NCI-H2029 treated with DMSO at 0.1 percent for 48 hours (cell line): ENCODE measurements around the gene PLD3.
"Not testable (repeated sequence)": the region's sequence is repeated elsewhere in the genome, so short reads cannot be mapped to it uniquely, and the experiment has no call there.

Experiments
- DNase-seq: peaks from one replicate; lab custom pipeline; 2025; lab: John Stamatoyannopoulos, UW

The PLD3 gene

DNA sequence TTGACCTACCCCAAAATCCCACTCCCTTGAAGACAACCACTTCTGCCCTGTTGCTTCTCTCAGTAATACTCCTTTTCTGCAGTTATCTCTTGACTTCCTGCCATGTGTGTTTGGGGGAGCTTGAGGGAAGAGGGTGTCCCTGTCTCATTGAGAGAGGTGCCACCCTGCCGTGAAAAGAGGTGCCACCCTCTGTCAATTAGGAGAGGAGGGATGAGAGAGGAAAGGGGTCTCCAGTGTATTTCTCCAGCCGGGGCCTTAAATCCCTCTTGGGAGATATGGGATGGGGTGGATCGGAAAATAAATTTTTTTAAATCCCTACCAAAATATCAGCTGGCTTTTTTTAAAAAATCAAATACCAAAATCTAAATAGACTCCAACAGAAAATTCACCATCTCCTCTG lies 16.5 kb downstream of the PLD3 start:
- DNase-seq = no peak

DNA sequence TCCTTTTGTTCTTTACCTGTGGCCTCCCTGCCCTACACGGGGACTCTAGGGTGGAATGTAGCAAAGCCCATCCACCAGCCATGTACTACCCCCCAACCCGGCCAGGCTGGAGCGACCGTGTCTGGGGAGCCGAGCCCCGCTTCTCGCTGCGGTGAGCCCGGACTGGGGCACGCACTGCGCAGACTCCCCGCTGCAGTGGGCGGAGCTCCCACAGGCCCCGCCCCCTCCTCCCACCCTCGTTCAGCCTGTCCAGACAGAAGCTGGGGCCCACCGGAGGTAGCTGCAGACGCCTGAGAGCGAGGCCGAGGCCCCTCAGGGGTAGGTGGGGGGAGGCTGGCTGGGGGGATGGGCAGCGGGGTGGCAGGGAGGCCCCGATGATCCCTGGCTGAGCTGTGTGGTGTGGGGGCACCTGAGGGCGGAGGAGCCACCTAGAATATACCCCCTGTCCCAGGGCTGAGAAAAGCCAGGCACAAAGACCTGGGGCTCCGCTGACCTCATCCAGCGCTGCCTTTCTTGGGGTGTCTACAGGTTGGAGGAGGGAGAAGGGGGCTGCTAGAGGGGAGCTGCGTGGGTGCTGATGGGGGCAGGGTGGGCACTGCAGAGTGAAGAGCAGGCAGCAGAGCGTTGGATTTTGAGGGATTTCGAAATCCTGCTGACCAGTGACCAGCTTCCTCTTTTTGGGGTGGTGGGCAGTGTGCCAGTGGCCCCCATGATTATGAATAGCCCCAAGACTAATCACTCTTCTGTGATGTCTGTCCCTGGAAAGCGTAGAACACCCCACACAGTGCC lies 17.3 kb downstream of the PLD3 start:
- DNase-seq = peak; percentile 1

DNA sequence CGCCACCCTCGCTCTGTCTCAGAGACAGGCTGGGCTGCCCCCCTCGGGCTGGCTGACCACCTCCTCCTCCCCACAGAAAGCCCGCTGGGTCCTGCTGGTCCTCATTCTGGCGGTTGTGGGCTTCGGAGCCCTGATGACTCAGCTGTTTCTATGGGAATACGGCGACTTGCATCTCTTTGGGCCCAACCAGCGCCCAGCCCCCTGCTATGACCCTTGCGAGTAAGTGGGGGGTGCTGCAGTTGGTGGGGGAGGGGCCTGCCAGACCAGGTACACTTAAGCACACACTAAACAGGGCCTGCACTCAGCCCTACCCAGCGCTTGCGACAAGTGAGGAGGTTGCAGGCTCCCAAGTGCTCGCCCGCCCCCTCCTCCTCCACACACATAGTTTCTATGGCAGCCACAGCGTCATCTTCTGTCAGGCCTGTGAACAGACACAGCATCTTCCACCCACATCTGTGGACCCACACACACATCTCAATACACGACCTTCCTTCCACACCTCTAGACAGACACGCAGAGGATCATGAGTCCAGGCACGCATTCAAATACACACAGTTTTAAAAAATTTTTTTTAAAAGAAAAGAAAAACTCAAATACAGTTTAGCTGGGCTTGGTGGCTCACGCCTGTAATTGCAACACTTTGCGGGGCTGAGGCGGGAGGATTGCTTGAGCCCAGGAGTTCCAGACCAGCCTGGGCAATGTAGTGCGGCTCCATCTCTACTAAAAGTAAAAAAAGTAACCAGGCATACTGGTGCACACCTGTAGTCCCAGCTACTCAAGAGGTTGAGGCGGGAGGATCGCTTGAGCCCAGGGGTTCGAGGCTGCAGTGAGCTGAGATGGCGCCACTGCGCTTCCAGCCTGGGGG lies 18.4 kb downstream of the PLD3 start:
- DNase-seq = no peak

DNA sequence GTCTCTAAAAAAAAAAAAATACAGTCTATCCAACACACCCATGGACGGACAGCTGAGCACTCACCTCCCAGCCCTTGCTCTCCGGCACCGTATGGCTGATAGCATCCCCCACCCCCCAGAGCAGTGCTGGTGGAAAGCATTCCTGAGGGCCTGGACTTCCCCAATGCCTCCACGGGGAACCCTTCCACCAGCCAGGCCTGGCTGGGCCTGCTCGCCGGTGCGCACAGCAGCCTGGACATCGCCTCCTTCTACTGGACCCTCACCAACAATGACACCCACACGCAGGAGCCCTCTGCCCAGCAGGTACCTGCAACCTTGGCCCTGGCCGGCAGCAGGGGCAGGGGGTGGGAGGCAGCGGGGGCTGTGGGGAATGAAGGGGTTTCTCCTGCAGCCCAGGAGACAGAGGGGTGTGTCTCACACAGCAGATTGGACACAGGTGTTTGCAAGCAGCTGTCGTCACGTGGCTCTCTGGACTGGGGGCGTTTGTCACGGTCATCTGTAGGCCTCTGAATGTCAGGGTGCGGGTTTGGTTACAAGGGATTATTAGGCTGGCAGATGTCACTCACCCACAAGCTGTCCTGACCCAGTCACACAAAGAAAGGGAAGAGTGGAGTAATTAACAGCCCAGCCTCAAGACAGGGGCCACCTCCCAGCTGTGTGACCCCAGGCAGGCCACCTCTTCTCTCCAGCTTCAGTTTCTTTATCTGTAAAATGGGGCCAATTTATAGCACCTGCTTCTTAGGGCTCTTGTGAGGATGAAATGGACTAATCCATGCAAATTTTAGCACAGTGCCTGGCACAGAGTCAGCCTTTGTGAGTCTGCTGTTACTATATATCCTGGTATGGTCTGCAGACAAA lies 19.3 kb downstream of the PLD3 start:
- DNase-seq = no peak

DNA sequence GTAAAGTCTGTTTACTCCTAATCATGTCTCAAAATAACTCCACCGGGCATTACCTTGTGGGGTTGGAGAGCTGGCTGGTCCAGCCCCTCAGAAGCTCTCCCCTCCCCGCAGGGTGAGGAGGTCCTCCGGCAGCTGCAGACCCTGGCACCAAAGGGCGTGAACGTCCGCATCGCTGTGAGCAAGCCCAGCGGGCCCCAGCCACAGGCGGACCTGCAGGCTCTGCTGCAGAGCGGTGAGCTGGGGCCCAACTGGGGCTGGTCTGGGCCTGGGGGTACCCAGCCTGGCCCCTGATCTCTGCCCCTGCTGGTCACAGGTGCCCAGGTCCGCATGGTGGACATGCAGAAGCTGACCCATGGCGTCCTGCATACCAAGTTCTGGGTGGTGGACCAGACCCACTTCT lies 21.3 kb downstream of the PLD3 start:
- DNase-seq = no peak

DNA sequence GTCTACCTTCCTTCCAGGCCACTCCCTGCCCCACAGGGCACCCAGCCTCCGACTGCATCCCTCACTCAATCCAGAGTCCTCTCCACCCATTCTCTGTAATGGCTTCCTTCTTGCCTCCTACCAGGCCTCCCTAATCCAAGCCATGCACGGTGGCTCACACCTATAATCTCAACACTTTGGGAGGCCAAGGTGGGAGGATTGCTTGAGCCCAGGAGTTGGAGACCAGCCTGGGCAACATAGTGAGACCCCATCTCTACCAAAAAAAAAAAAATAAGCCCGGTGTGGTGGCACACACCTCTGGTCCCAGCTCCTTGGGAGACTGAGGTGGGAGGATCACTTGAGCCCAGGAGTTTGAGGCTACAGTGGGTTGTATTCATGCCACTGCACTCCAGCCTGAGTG lies 21.8 kb downstream of the PLD3 start:
- not testable (repeated sequence) for DNase-seq

DNA sequence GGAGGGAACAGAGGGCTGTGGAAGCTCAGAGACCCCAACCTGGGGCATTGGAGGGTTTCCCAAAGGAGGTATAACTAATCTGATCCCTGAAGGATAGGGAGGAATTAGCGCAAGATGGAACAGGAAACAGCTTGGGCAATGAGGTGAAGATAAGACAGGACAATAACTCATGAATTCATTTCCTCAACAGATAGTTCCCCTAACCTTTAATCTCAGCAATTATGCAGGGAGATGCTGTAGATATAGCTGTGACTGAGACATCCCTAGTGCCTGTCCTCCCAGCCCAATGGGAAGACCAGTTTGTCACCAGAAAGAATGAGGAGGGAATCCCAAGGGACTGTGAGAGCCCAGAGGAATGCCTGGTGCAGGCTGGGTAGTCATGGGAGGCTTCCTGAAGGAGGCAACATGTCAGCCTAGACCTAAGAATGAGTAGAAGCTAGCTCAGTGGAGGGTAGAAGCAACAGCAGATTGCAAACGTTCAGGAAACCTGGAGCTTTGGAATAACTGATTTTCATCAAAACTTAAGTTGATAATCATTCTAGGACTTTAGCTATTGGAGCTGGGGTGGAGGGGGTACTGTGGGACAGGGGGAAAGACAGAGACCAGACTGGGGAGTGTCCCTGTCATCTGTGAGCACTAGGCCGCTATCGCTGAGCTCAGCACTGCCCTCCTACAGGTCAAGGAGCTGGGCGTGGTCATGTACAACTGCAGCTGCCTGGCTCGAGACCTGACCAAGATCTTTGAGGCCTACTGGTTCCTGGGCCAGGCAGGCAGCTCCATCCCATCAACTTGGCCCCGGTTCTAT lies 22.7 kb downstream of the PLD3 start:
- no peak for DNase-seq

DNA sequence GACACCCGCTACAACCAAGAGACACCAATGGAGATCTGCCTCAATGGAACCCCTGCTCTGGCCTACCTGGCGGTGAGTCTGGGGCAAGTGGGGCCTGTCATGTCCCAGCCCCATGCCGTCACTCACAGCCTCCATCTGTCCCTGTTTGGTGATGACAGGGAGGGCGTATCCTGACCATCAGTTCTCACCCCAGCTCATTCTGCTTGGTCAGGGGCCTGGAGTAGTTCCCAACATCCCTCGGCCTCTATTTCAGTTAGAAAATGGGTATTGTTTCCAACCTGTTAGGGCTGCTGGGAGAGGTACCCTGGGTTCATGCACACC lies 23.3 kb downstream of the PLD3 start:
- no peak for DNase-seq

DNA sequence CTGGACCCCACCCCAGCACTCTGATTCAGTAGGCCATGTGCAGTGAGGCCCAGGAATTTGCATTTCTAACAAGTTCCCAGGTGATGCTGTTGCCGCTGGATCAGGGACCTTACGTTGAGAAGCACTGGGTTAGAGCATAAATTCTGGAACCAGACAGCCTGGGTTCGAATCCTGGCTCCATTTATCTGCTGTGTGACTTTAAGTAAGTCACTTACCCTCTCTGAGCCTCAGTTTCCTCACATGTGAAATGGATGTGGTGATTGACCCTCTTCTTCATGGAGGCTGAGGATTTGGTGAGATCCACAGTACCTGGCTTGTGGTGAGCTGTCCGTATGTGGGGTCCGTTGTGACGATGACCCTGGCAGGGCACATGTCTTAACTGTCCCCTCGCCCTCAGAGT lies 25.6 kb downstream of the PLD3 start:
- DNase-seq = no peak

DNA sequence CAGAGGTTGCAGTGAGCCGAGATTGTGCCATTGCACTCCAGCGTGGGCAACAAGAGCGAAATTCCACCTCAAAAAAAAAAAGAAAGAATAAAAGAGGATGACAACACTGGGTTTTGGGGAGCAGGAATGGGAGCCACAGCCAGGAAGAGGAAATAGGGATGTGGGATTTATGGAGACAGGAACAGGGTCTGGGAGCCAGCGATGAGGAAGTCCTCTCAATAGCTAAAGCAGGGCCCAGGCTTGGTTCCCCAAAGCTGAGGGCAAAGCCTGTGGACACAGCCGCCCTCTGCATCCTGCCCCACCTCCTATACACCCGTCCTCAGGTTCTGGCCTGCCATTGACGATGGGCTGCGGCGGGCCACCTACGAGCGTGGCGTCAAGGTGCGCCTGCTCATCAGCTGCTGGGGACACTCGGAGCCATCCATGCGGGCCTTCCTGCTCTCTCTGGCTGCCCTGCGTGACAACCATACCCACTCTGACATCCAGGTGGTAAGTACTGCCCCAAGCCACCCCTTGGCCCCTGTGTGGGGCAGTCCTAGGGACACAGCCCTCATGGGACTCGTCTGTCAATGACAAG lies 27.9 kb downstream of the PLD3 start:
- no peak for DNase-seq

DNA sequence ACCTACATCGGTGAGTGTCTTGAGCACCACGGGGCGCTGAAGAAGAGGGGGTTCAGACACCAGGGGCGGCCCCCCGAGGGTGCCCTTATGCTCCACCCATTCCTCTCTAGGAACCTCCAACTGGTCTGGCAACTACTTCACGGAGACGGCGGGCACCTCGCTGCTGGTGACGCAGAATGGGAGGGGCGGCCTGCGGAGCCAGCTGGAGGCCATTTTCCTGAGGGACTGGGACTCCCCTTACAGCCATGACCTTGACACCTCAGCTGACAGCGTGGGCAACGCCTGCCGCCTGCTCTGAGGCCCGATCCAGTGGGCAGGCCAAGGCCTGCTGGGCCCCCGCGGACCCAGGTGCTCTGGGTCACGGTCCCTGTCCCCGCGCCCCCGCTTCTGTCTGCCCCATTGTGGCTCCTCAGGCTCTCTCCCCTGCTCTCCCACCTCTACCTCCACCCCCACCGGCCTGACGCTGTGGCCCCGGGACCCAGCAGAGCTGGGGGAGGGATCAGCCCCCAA lies 29.4 kb downstream of the PLD3 start:
- DNase-seq = no peak

DNA sequence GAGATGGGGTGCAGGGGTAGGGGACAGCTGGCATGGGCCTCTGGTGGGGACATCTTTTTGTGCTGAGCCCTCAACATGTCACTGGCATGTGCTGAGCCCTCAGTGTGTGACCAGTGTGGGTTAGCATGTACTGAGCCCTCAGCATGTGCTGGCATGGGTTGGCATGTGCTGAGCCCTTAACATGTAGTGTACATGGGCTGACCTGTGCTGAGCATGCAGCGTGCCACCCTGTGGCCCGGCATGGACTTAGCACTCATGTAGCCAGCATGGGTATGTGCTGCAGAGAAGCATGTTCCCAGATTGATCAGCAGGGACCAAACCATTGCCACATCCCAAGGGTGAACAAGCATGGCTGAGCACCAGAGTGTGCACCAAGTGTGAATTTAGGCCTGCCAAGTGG lies 30.0 kb downstream of the PLD3 start:
- no peak for DNase-seq

DNA sequence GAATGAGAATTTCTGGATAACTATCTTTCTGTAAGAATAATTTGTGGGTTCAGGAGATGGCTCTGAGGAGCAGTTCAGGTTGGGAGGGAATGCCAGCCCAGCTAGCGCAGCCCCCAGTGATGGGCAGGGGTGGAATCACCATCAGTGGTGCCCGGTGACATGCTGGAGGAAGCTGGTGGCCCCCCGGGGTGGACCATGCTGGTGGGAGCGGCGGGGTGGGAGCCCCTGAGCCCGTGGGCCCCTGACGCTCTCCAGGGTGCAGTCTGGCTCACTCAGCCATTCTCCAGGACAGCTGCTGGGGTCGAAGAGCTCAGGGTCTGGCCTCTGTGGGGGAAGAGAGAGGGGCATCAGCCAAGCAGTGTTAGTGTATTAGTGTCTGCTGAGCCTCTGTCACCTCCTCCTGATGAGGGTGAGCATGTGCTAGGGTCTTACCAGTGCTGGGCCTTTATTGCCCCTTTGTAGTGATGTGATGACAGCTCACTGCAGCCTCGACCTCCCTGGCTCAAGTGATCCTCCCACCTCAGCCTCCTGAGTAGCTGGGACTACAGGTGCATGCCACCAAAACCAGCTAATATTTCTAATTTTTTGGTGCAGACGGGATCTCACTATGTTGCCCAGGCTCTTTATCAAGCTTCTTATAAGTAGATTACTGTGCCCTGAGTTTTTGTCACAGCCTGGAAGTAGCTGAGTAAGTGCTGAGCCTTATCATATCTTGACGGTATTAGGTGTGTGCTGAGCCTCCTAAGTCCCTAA lies 31.1 kb downstream of the PLD3 start:
- DNase-seq = no peak

DNA sequence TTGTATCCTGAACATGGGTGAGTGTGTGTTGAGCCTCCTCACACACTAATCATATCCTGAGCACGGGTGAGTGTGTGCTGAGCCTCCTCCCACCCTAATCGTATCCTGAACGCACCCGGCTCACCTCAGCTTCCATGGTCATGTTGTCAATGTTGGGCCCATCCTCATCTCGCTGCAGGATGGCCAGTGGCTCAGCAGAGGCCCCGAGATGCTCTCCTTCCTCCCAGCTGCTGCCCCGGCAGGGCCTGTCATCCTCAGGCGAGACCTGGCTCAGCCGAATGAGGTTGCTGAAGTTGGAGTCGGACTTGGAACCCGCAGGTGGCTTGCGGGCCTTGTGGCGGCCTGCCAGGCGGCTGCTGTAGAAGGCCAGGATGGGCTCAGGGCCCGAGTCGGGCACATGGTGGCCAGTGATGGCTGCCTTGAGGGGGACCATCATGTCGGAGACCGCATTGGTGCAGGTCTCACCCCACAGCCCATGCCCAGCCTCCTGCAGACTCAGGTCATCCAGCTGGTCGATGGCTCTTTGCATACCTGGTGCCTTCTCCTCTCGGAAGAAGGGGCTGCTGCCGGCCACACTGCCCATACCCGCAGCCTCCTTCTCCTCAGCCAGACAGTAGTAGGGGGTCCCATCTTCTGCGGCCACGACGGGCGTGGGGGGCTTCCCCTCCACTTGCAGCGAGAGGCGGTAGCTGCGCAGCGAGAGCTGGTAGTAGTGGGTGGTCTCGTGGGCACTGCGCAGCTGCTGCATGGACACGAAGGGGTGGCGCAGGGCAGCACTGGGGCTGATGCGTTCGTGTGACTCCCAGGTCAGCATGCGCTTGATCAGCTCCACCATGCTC lies 31.9 kb downstream of the PLD3 start:
- DNase-seq = no peak

DNA sequence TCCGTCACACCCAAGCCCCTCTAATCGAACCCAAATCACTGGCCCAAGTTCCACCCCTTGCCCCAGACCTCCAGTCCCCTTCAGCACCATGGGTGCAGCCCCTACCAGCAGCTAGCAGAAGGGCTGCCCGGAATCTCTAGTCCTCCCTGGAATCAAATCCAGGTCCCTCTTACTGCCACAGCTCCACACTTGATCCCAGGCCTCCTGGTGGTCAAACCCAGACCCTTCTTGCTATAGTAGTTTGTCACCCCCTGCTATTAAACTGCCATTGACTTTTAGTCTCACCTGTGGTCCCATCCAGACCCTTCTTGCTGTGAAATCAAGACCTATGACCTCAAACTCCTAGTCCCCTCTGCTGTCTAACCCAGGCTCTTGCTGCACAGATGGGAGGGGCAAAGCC lies 32.8 kb downstream of the PLD3 start:
- no peak for DNase-seq

DNA sequence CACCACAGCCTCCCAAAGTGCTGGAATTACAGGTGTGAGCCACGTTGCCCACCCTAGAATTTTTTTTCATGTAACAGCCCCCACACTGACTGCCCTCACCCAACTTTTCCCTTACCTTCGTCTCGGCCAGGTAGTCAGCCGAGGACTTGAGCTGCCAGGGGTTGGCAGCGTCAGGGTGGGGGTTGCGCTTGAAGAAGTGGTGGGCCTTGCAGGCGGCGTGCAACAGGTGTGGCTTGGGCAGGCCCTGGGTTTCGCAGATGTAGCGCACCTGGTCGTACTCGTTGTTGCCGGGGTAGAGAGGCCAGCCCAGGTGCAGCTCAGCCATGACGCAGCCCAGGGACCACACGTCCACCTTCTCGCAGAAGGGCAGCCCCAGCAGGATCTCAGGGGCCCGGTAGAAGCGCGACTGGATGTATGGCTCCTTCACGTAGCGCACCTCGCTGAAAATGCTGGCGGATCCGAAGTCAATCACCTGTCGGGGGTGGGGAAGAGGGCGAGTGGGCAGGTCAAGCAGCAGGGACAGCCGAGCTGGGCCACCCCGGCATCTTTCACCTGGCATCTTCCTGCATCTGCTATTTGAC lies 35.3 kb downstream of the PLD3 start:
- DNase-seq = no peak

DNA sequence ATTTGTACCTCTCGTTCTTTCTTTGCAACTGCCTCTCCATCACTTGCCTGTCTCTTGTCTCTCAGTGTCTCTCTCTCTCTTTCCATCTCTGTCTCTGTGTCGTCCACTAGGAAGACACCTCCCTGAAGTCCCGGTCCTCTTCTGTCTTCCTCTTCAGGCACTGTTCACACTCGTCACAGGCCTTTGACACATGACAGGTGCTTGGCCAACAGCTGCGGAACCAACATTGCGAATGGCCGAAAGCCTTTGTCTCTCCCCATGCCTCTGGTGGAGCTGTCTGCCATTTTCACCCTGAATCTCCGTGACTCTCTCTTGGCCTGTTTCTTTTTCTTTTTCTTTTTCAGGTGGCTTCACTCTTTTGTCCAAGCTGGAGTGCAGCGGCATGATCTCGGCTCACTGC lies 38.7 kb downstream of the PLD3 start:
- no peak for DNase-seq

DNA sequence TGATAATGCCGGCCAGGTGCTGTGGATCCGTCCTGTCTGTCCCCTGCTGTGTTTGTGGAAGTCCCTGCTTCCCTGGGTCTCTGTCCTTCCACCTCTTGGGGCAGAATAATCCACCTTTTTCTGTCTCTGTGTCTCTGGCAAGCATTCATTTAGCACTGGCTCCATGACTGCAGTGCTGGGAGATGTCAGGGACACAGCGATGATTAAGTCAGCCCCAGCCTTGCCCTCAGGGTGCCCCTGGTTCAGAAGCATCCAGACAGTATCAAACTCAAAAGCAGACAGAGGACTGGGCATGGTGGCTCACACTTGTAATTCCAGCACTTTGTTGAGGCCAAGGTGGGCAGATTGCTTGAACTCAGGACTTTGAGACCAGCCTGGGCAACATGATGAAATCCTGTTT lies 40.0 kb downstream of the PLD3 start:
- no peak for DNase-seq

DNA sequence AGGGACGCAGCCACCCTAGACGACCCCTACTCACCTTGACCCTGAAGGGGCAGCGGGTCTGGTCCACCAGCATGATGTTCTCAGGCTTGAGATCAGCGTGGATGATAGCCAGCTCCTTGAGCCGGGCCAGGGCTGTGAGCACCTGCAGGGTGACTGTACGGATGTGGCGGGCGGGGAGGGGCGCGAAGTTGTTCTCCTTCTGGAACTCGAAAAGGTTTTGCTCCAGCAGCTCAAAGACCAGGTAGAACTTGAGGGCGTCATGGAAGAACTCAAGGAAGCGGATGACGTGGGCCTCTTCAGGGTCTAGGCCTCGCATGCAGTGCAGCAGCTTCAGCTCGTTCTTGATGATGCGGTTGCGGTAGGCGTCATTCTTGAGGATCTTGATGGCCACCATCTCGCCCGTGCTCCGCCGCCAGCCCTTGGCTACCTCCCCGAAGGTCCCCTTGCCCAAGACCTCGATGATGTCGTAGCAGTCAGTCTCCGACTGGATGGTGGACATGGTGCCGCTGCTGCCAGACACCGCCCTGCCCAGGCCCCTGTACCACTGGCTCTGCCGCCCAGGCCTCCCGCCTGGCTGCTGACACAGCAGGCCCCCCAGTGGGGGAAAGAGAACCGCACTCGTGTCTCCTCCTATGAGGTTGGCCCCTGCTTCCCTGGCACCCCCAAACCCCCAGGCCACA lies 41.0 kb downstream of the PLD3 start:
- DNase-seq = no peak
